ENCODE data around the gene VLDLR. TPM values are rescaled to one million over a fixed set of nuclear protein-coding genes. Genes with fewer than 3 reads are reported as not detected.
"Not testable (repeated sequence)": the region's sequence is repeated elsewhere in the genome, so short reads cannot be mapped to it uniquely, and the experiment has no call there.

VLDLR gene
- total RNA-seq, 4 donors from 2014 or later = 8.5 to 99.5 (median 19.4) TPM

GRCh38 chr9:2700909-2701550, 79.4 kb downstream of the VLDLR start:
- TF ChIP-seq POLR2A (IDR thresholded peaks at IDR 0.05) = no peak
- no peak for TF ChIP-seq CTCF (IDR thresholded peaks at IDR 0.05)
- H3K27ac ChIP-seq = no peak overlapping the region
- no peak for DNase-seq
- no peaks in the 10 kb centered on the region for H3K4me1 ChIP-seq
- intact Hi-C loops (cut with DNase I; ENCODE audit: low total_unique reads) = no loop called here
- no peaks in the 10 kb centered on the region for H3K9me3 ChIP-seq
- no peaks in the 10 kb centered on the region for H3K27me3 ChIP-seq
- H3K36me3 ChIP-seq = no peaks in the 10 kb centered on the region
- no peak overlapping the region for H3K4me3 ChIP-seq

- Histone ChIP-seq H3K4me3 (no peak overlapping the region), H3K36me3 (no peaks in the 10 kb centered on the region), H3K4me1 (no peaks in the 10 kb centered on the region), H3K27me3 (no peaks in the 10 kb centered on the region), H3K27ac (no peak overlapping the region), H3K9me3 (no peaks in the 10 kb centered on the region)
- no peak for DNase-seq
- TF ChIP-seq CTCF (IDR thresholded peaks at IDR 0.05) = no peak
- TF ChIP-seq POLR2A (IDR thresholded peaks at IDR 0.05) = no peak
- intact Hi-C loops (cut with DNase I; ENCODE audit: low total_unique reads) = no loop called here
Observed at GRCh38 chr9:2704504-2704903, 82.9 kb downstream of the VLDLR start.

GRCh38 chr9:2707256-2707655, 85.7 kb downstream of the VLDLR start:
- H3K4me3 ChIP-seq; H3K27ac ChIP-seq; H3K4me1 ChIP-seq; H3K27me3 ChIP-seq; H3K36me3 ChIP-seq; H3K9me3 ChIP-seq; intact Hi-C loops (cut with DNase I; ENCODE audit: low total_unique reads); DNase-seq: not testable (repeated sequence)

Other genes starting within 250 kb of the VLDLR start
- not detected for gene KCNV2, start 95.7 kb downstream of the VLDLR start, total RNA-seq
- gene PUM3, start 222.3 kb downstream of the VLDLR start, total RNA-seq = 10 to 100 TPM; 18.4 to 64.8 (median 38.2) TPM